ENCODE measurements around the gene HACD3. TPM values are rescaled to one million over a fixed set of nuclear protein-coding genes. Genes with fewer than 3 reads are reported as not detected.

HACD3 gene
- polyA plus RNA-seq, 1 donor (not counting 4 experiments of a cell fraction or from before 2014, with no cell fraction given), result 78.8 TPM

GRCh38 chr15:65532738-65533051 is 2.4 kb downstream of the HACD3 start:
- no peaks in the 10 kb centered on the region for H3K27me3 ChIP-seq (ENCODE audit: control insufficient read depth, extremely low read depth, insufficient read depth, low read length)
- H3K4me2 ChIP-seq (ENCODE audit: control insufficient read depth, extremely low read depth, insufficient read depth, low read depth, low read length), result peak overlapping the region; percentile 90
- H3K79me2 ChIP-seq (ENCODE audit: control insufficient read depth, insufficient read depth, low read length), result peaks cover 66% of the 10 kb centered on the region
- TF ChIP-seq CTCF (optimal IDR thresholded peaks at IDR 0.05 in 1 of 3, IDR thresholded peaks at IDR 0.05 in 1 of 3, conservative IDR thresholded peaks at IDR 0.05 in 1 of 3; ENCODE audit: extremely low read depth in 1 of 3, insufficient read depth in 2 of 3, low read length in 3 of 3) (no peak), EZH2 (IDR thresholded peaks at IDR 0.05; ENCODE audit: low read length) (no peak)
- peaks cover 4% of the 10 kb centered on the region for H4K20me1 ChIP-seq (ENCODE audit: control insufficient read depth, extremely low read depth, insufficient read depth, low read length)
- peaks cover 2% of the 10 kb centered on the region for H3K9me1 ChIP-seq (ENCODE audit: control insufficient read depth, extremely low read depth, insufficient read depth, low read length)
- DNase-seq (ENCODE audit: low read depth, low spot score), result no peak
- H3K27ac ChIP-seq (ENCODE audit: control insufficient read depth, insufficient read depth, low read length), result peak overlapping the region; percentile 58
- H3K4me3 ChIP-seq (ENCODE audit: control insufficient read depth in 2 of 3, extremely low read depth in 1 of 3, insufficient read depth in 2 of 3, low read depth in 1 of 3, low read length in 3 of 3), result peak overlapping the region in 1 of 3 experiments; percentile 55
- no peaks in the 10 kb centered on the region for H3K36me3 ChIP-seq (ENCODE audit: control insufficient read depth in 2 of 2, extremely low read depth in 1 of 2, insufficient read depth in 2 of 2, low read length in 2 of 2)
- H2AFZ ChIP-seq (ENCODE audit: control insufficient read depth, low read length), result no peak overlapping the region
- peaks cover 41% of the 10 kb centered on the region for H3K4me1 ChIP-seq (ENCODE audit: control insufficient read depth, extremely low read depth, insufficient read depth, low read length)
- H3K9ac ChIP-seq (ENCODE audit: control insufficient read depth, extremely low read depth, insufficient read depth, low read length), result no peak overlapping the region
- no peak for FAIRE-seq
- H3K9me3 ChIP-seq (ENCODE audit: control insufficient read depth, low read depth, low read length), result no peaks in the 10 kb centered on the region
- dilution Hi-C loops (cut with MboI; ENCODE audit: extremely low pct_ligation_motif_present, low sequenced_read_pairs), result no loop called here

- no peak for FAIRE-seq
- peaks cover 4% of the 10 kb centered on the region for H4K20me1 ChIP-seq (ENCODE audit: control insufficient read depth, extremely low read depth, insufficient read depth, low read length)
- no peak for DNase-seq (ENCODE audit: low read depth, low spot score)
- H3K9ac ChIP-seq (ENCODE audit: control insufficient read depth, extremely low read depth, insufficient read depth, low read length), result peak overlapping the region; percentile 18
- no peaks in the 10 kb centered on the region for H3K36me3 ChIP-seq (ENCODE audit: control insufficient read depth in 2 of 2, extremely low read depth in 1 of 2, insufficient read depth in 2 of 2, low read length in 2 of 2)
- H3K79me2 ChIP-seq (ENCODE audit: control insufficient read depth, insufficient read depth, low read length), result peaks cover 70% of the 10 kb centered on the region
- TF ChIP-seq CTCF (optimal IDR thresholded peaks at IDR 0.05 in 1 of 3, IDR thresholded peaks at IDR 0.05 in 1 of 3, conservative IDR thresholded peaks at IDR 0.05 in 1 of 3; ENCODE audit: extremely low read depth in 1 of 3, insufficient read depth in 2 of 3, low read length in 3 of 3) (no peak), EZH2 (IDR thresholded peaks at IDR 0.05; ENCODE audit: low read length) (no peak)
- peak overlapping the region; percentile 90 for H3K4me2 ChIP-seq (ENCODE audit: control insufficient read depth, extremely low read depth, insufficient read depth, low read depth, low read length)
- H3K4me1 ChIP-seq (ENCODE audit: control insufficient read depth, extremely low read depth, insufficient read depth, low read length), result peaks cover 41% of the 10 kb centered on the region
- H3K9me3 ChIP-seq (ENCODE audit: control insufficient read depth, low read depth, low read length), result no peaks in the 10 kb centered on the region
- dilution Hi-C loops (cut with MboI; ENCODE audit: extremely low pct_ligation_motif_present, low sequenced_read_pairs), result no loop called here
- no peak overlapping the region for H2AFZ ChIP-seq (ENCODE audit: control insufficient read depth, low read length)
- no peaks in the 10 kb centered on the region for H3K27me3 ChIP-seq (ENCODE audit: control insufficient read depth, extremely low read depth, insufficient read depth, low read length)
- H3K4me3 ChIP-seq (ENCODE audit: control insufficient read depth in 2 of 3, extremely low read depth in 1 of 3, insufficient read depth in 2 of 3, low read depth in 1 of 3, low read length in 3 of 3), result peak overlapping the region in 1 of 3 experiments; percentile 55
- peaks cover 2% of the 10 kb centered on the region for H3K9me1 ChIP-seq (ENCODE audit: control insufficient read depth, extremely low read depth, insufficient read depth, low read length)
- peak overlapping the region; percentile 58 for H3K27ac ChIP-seq (ENCODE audit: control insufficient read depth, insufficient read depth, low read length)
Measured at GRCh38 chr15:65533057-65533756, 2.9 kb downstream of the HACD3 start.

Data from keratinocyte (primary cell).